Stimulated activated naive CD8-positive, alpha-beta T cell treated with anti-CD3 and anti-CD28 coated beads, Interleukin-15, Interleukin-2, amounts not matched to agents 100 ng/mL and 50 ng/mL, for 24 hours (primary cell): ENCODE results near the gene MLXIP.
"Not testable (repeated sequence)": the region's sequence is repeated elsewhere in the genome, so short reads cannot be mapped to it uniquely, and the experiment has no call there.

Experiments used
- H3K27ac Mint-ChIP-seq: one replicate; pipeline ENCODE4 v1.8.0; 2021; ENCODE audit warnings: mild to moderate bottlenecking, mixed read lengths
- H3K27me3 Mint-ChIP-seq: one replicate; pipeline ENCODE4 v1.8.0; 2021; ENCODE audit warnings: mixed read lengths
- H3K36me3 Mint-ChIP-seq: one replicate; pipeline ENCODE4 v1.8.0; 2021; ENCODE audit warnings: low read depth, mixed read lengths
- H3K4me1 Mint-ChIP-seq: one replicate; pipeline ENCODE4 v1.8.0; 2021; ENCODE audit warnings: low read depth, mixed read lengths
- H3K4me3 Mint-ChIP-seq: one replicate; pipeline ENCODE4 v1.8.0; 2021; ENCODE audit warnings: mild to moderate bottlenecking, mixed read lengths
- H3K9me3 Mint-ChIP-seq: one replicate; pipeline ENCODE4 v1.8.0; 2021; ENCODE audit warnings: mixed read lengths

MLXIP gene

DNA sequence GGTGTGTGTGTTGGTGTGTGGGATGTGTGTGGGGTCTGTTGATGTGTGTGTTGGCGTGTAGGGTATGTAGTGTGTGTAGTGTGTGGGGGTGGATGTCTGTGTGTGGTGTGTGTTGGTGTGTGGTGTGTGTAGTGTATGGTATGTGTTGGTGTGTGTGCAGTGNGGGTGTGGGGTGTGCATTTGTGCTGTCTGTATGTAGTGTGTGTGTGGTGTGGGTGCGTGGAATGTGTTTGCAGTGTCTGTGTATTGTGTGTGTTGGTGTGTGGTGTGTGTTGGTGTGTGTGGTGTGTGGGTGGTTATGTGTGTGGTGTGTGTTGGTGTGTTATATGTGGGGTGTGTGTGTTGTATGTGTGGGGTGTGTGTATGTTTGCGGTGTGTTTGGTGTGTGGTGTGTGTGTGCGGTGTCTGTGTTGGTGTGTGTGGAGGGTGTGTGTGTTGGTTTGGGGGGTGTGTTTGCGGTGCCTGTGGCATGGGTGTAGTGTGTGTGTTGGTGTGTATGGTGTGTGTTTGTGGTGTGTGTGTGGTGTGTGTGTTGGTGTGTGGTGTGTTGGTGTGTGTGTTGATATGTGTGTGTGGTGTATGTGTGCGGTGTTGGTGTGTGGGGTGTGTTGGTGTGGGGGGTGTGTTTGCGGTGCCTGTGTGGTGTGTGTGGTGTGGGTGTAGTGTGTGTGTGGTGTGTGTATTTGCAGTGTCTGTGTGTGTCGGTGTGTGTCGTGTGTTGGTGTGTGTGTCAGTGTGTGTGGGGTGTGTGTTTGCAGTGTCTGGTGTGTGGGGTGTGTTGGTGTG lies 14.7 kb downstream of the MLXIP start:
- peaks cover 13% of the 10 kb centered on the region for H3K36me3 Mint-ChIP-seq
- no peaks in the 10 kb centered on the region for H3K27me3 Mint-ChIP-seq
- H3K9me3 Mint-ChIP-seq = no peaks in the 10 kb centered on the region
- no peak overlapping the region for H3K4me3 Mint-ChIP-seq
- H3K27ac Mint-ChIP-seq = no peak overlapping the region
- peaks cover 27% of the 10 kb centered on the region for H3K4me1 Mint-ChIP-seq

- peaks cover 13% of the 10 kb centered on the region for H3K36me3 Mint-ChIP-seq
- H3K27me3 Mint-ChIP-seq = no peaks in the 10 kb centered on the region
- H3K9me3 Mint-ChIP-seq = no peaks in the 10 kb centered on the region
- H3K4me1 Mint-ChIP-seq = peaks cover 31% of the 10 kb centered on the region
- H3K4me3 Mint-ChIP-seq = no peak overlapping the region
- no peak overlapping the region for H3K27ac Mint-ChIP-seq
Observed at GRCh38 chr12:122094137-122094734, 15.7 kb downstream of the MLXIP start.

- Mint-ChIP-seq H3K4me1 (peaks cover 39% of the 10 kb centered on the region), H3K27me3 (no peaks in the 10 kb centered on the region), H3K9me3 (no peaks in the 10 kb centered on the region), H3K36me3 (peaks cover 13% of the 10 kb centered on the region), H3K27ac (no peak overlapping the region), H3K4me3 (no peak overlapping the region)
Observed at GRCh38 chr12:122094735-122095631, 16.4 kb downstream of the MLXIP start.

DNA sequence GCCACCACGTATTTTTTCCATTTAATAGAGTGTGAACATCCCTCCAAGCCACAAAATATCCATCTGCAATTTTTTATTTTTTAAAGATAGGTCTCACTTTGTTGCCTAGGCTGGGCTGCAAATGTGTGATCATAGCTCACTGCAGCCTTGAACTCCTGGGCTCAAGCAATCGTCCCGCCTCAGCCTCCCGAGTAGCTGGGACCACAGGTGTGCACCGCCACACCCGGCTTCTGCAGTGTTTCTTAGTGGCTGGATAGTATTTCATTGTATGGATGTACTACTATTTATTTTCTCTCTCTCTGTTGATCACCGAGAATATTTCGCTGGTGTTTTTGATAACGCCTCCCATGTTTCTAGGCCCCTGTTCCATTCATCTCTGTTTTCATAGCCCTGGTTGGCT lies 17.5 kb downstream of the MLXIP start:
- no peak overlapping the region for H3K4me3 Mint-ChIP-seq
- H3K27ac Mint-ChIP-seq = peak overlapping the region; percentile 4
- no peaks in the 10 kb centered on the region for H3K9me3 Mint-ChIP-seq
- H3K27me3 Mint-ChIP-seq = no peaks in the 10 kb centered on the region
- peaks cover 8% of the 10 kb centered on the region for H3K36me3 Mint-ChIP-seq
- peaks cover 49% of the 10 kb centered on the region for H3K4me1 Mint-ChIP-seq

GRCh38 chr12:122096591-122097149 lies 18.1 kb downstream of the MLXIP start:
- Mint-ChIP-seq H3K4me1 (peaks cover 55% of the 10 kb centered on the region), H3K27ac (peak overlapping the region; percentile 70), H3K4me3 (no peak overlapping the region), H3K27me3 (no peaks in the 10 kb centered on the region), H3K36me3 (peaks cover 5% of the 10 kb centered on the region), H3K9me3 (no peaks in the 10 kb centered on the region)

GRCh38 chr12:122097584-122097926 lies 19.0 kb downstream of the MLXIP start:
- H3K27ac Mint-ChIP-seq = peak overlapping the region; percentile 73
- H3K27me3 Mint-ChIP-seq = no peaks in the 10 kb centered on the region
- H3K4me3 Mint-ChIP-seq = peak overlapping the region; percentile 11
- peaks cover 62% of the 10 kb centered on the region for H3K4me1 Mint-ChIP-seq
- H3K36me3 Mint-ChIP-seq = peaks cover 3% of the 10 kb centered on the region
- no peaks in the 10 kb centered on the region for H3K9me3 Mint-ChIP-seq

DNA sequence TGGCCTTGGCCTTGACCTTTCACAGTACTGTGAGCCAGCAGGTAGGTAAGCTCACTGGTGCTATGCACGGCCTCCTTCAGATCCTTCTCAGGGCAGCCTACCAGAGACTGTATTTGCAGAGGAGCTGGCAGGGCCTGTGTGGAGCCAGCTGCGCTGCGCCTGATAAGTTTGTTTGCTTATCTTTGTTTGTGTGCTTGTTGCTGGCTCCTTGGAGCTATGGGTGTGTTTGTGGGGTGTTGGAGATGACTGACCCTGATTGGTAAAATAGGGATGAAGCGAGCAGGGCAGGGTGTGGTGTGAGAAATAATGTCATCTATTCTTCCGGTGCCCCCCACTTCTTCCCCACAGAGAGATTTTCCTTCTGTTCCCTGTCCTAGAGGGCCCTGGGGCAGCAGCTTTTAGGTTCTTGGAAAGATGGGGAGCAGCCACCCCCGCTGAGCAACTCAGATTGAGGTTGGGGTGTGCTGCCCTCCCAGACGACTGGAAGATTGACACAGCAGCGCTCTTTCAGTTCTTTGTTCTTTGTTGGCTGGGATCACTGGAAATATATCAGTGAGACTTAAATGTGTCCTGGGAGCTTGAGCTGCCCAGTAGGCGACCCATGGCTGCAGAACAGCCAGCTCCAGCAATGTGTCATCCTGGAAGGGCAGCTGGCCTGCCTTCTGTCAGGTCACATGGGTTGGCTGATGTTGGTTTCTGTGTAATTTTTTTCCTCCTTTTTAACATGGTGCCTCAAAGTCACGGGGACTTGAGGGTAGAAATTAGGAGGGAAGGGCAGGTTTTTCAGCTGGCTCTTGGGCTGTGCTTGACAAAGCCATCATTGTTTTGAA lies 19.6 kb downstream of the MLXIP start:
- Mint-ChIP-seq H3K27me3 (no peaks in the 10 kb centered on the region), H3K9me3 (no peaks in the 10 kb centered on the region), H3K4me1 (peaks cover 66% of the 10 kb centered on the region), H3K36me3 (peaks cover 7% of the 10 kb centered on the region), H3K4me3 (peak overlapping the region; percentile 11), H3K27ac (peak overlapping the region; percentile 73)

GRCh38 chr12:122099280-122099749 lies 20.8 kb downstream of the MLXIP start:
- H3K36me3 Mint-ChIP-seq = peaks cover 13% of the 10 kb centered on the region
- no peaks in the 10 kb centered on the region for H3K9me3 Mint-ChIP-seq
- H3K27ac Mint-ChIP-seq = peak overlapping the region; percentile 66
- peaks cover 73% of the 10 kb centered on the region for H3K4me1 Mint-ChIP-seq
- no peaks in the 10 kb centered on the region for H3K27me3 Mint-ChIP-seq
- no peak overlapping the region for H3K4me3 Mint-ChIP-seq

DNA sequence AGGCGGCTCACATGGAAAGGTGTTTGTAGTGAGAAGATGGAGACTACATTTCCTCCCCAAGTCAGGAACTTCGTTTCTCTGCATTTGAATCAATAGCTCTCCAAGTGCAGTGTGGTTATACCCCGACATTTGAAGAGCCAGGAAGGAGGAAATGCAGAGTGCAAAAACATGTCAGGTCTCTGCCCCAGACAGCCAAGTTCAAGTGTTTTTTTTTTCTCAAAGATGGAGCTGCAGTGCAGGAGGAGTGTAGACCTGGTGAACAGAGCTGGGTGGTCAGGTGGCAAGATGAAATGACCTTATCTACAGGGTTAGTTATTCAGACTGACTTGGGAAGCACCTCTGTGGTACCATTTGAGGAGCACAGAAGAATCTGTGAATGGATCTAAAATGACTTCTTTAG lies 21.3 kb downstream of the MLXIP start:
- Mint-ChIP-seq H3K27ac (peak overlapping the region; percentile 66), H3K27me3 (no peaks in the 10 kb centered on the region), H3K4me3 (no peak overlapping the region), H3K36me3 (peaks cover 14% of the 10 kb centered on the region), H3K4me1 (peaks cover 78% of the 10 kb centered on the region), H3K9me3 (no peaks in the 10 kb centered on the region)

DNA sequence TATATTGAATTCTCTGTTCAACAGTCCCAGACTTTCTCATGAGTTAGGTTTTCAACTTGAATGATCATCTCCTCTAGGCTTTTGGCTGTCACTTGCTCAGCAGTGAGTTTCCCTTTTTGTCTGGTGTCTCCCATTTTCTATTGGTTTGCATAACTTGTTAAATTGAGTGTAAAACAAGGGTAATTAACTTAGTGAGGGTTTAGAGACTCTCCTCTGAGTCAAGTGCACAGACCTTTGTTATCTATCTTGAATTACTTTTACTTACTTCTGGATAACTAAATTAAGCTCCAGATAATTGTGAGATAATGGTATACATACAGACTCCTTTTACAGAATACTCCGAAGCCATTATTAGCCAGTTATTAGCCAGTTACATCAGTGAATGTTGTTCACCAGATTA lies 22.0 kb downstream of the MLXIP start:
- Mint-ChIP-seq H3K4me3 (no peak overlapping the region), H3K4me1 (peaks cover 85% of the 10 kb centered on the region), H3K36me3 (peaks cover 14% of the 10 kb centered on the region), H3K9me3 (no peaks in the 10 kb centered on the region), H3K27me3 (no peaks in the 10 kb centered on the region), H3K27ac (no peak overlapping the region)

DNA sequence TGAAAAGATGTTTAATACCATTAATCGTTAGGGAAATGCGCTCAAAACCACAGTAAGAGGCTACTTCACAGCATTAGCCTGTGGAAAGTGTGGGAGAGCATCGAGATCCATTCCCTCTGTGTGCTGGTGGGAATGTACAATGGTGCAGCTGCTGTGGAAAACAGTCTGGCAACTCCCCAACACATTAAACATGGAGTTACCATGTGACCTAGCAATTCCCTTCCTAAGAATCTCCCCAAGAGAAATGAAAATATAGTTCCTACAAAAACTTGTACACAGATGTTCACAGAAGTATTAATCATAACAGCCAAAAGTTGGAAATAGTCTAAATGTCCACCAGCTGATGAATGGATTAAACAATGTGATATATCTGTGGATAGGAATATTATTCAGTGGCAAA lies 23.8 kb downstream of the MLXIP start:
- Mint-ChIP-seq H3K36me3 (peaks cover 14% of the 10 kb centered on the region), H3K4me3 (no peak overlapping the region), H3K4me1 (peaks cover 90% of the 10 kb centered on the region), H3K27me3 (no peaks in the 10 kb centered on the region), H3K27ac (no peak overlapping the region), H3K9me3 (no peaks in the 10 kb centered on the region)

GRCh38 chr12:122104844-122105243 lies 26.3 kb downstream of the MLXIP start:
- Mint-ChIP-seq H3K4me3 (peak overlapping the region; percentile 77), H3K36me3 (peaks cover 24% of the 10 kb centered on the region), H3K27me3 (no peaks in the 10 kb centered on the region), H3K27ac (peak overlapping the region; percentile 94), H3K9me3 (no peaks in the 10 kb centered on the region), H3K4me1 (peaks cover 91% of the 10 kb centered on the region)

- peak overlapping the region; percentile 94 for H3K27ac Mint-ChIP-seq
- not testable (repeated sequence) for H3K27me3 Mint-ChIP-seq, H3K9me3 Mint-ChIP-seq
- H3K36me3 Mint-ChIP-seq = peaks cover 28% of the 10 kb centered on the region
- H3K4me1 Mint-ChIP-seq = peaks cover 89% of the 10 kb centered on the region
- peak overlapping the region; percentile 77 for H3K4me3 Mint-ChIP-seq
Observed at GRCh38 chr12:122105496-122105895, 26.9 kb downstream of the MLXIP start.

- H3K4me1 Mint-ChIP-seq = peaks cover 87% of the 10 kb centered on the region
- H3K4me3 Mint-ChIP-seq = no peak overlapping the region
- peaks cover 28% of the 10 kb centered on the region for H3K36me3 Mint-ChIP-seq
- no peaks in the 10 kb centered on the region for H3K27me3 Mint-ChIP-seq
- H3K27ac Mint-ChIP-seq = peak overlapping the region; percentile 89
- H3K9me3 Mint-ChIP-seq = no peaks in the 10 kb centered on the region
Observed at GRCh38 chr12:122106843-122107242, 28.3 kb downstream of the MLXIP start.
